ENCODE data around the gene VPS37B. TPM values are rescaled to one million over a fixed set of nuclear protein-coding genes. Genes with fewer than 3 reads are reported as not detected.

Gene VPS37B
- total and polyA plus RNA-seq, 2 of the 8 experiments (the other 6 are each of a cell fraction or from before 2014, with no cell fraction given) = 11.9 to 15.7 TPM

- no peak overlapping the region for H2BK5ac ChIP-seq (ENCODE audit: low read depth, low read length)
- H4K91ac ChIP-seq (replicated peaks; ENCODE audit: insufficient read length, low read length) = no peak overlapping the region
- no peak overlapping the region for H3K18ac ChIP-seq (ENCODE audit: extremely low read depth, low read length)
- H2BK15ac ChIP-seq (ENCODE audit: low read length) = no peak overlapping the region
- no peak overlapping the region for H4K8ac ChIP-seq (ENCODE audit: extremely low read depth, insufficient read depth, low read length)
- no peak overlapping the region for H2AFZ ChIP-seq (ENCODE audit: low read length)
- WGBS, 2 experiments (ENCODE audit: extremely low coverage in 1 of 2, insufficient coverage in 1 of 2, insufficient read length in 1 of 2, insufficient replicate concordance in 2 of 2, low coverage in 1 of 2, low lambda C conversion rate in 2 of 2, missing lambda C conversion rate in 1 of 2) = 87% methylated on average over 4 of the region's 4 CpGs; no CpG with 5 or more reads in 1 of the 2 experiments
- ChIA-PET CTCF (ENCODE audit: partially characterized antibody) (interaction anchor here (0.6 to 1.0 kb wide), 3 partner anchors 14 to 68 kb away, joined by 3 read pairs; no protein-coding TSS in a partner anchor), POLR2A (ENCODE audit: partially characterized antibody) (interaction anchor here (0.6 to 0.7 kb wide), 2 partner anchors 43 to 85 kb away, joined by 3 to 7 read pairs; no protein-coding TSS in a partner anchor)
- no peak overlapping the region for H3K56ac ChIP-seq (replicated peaks; ENCODE audit: insufficient read length, low read depth, low read length)
- H3K27me3 ChIP-seq (replicated peaks in 1 of 4; ENCODE audit: control insufficient read depth in 3 of 4, extremely low read depth in 1 of 4, insufficient read depth in 3 of 4, low read length in 3 of 4) = peaks cover 0 to 11% (median 0%) of the 10 kb centered on the region in 4 experiments; a peak in 4 of 7 replicates
- H3K79me2 ChIP-seq (ENCODE audit: control insufficient read depth in 1 of 2, insufficient read depth in 2 of 2, low read length in 2 of 2) = peaks cover 0 to 47% of the 10 kb centered on the region in 2 experiments; a peak in 3 of 4 replicates
- H3K79me1 ChIP-seq (ENCODE audit: low read depth, low read length) = peaks cover 5% of the 10 kb centered on the region; the same call in 1 of the 2 replicates
- peaks cover 3 to 14% (median 8%) of the 10 kb centered on the region in 4 experiments; a peak in 6 of 7 replicates for H3K4me1 ChIP-seq (replicated peaks in 1 of 4; ENCODE audit: control insufficient read depth in 3 of 4, insufficient read depth in 4 of 4, low read length in 3 of 4)
- FAIRE-seq (no peak), DNase-seq (ENCODE audit: low read depth in 1 of 2, low spot score in 2 of 2) (no peak)
- no peaks in the 10 kb centered on the region for H3K9me3 ChIP-seq (ENCODE audit: insufficient read depth in 2 of 2, low read depth in 1 of 2, low read length in 1 of 2)
- peaks cover 16 to 36% of the 10 kb centered on the region in 2 experiments for H4K20me1 ChIP-seq (replicated peaks in 1 of 2; ENCODE audit: control insufficient read depth in 1 of 2, insufficient read depth in 2 of 2, low read length in 2 of 2)
- H3K4me2 ChIP-seq (ENCODE audit: insufficient read depth in 1 of 2, low read depth in 2 of 2, low read length in 2 of 2) = no peak overlapping the region
- H3K36me3 ChIP-seq (ENCODE audit: control insufficient read depth in 2 of 4, insufficient read depth in 4 of 4, low read length in 3 of 4) = no peaks in the 10 kb centered on the region
- H2BK120ac ChIP-seq (replicated peaks; ENCODE audit: low read depth, low read length) = no peak overlapping the region
- no peak overlapping the region for H3K27ac ChIP-seq (ENCODE audit: low read depth, low read length)
- H3K9ac ChIP-seq (replicated peaks in 1 of 4; ENCODE audit: extremely low read depth in 1 of 4, low read depth in 3 of 4, low read length in 3 of 4) = no peak overlapping the region
- H3K14ac ChIP-seq (ENCODE audit: insufficient read length) = no peak overlapping the region
- H3K4ac ChIP-seq (replicated peaks; ENCODE audit: insufficient read length, low read depth, low read length) = no peak overlapping the region
- no peak overlapping the region for H2AK5ac ChIP-seq (ENCODE audit: low read depth, low read length)
- TF ChIP-seq EGR1 (IDR thresholded peaks at IDR 0.05; ENCODE audit: borderline replicate concordance, low read depth, low read length) (no peak), SIX5 (IDR thresholded peaks at IDR 0.05; ENCODE audit: low read depth, low read length) (no peak), TAF7 (optimal IDR thresholded peaks at IDR 0.05; ENCODE audit: borderline replicate concordance, low read depth, low read length) (no peak)
- H3K23me2 ChIP-seq (ENCODE audit: low read depth, low read length) = no peaks in the 10 kb centered on the region
- H2BK20ac ChIP-seq (ENCODE audit: low read length) = no peak overlapping the region
- no peak overlapping the region for H3K23ac ChIP-seq (ENCODE audit: insufficient read length)
- no peak overlapping the region for H2BK12ac ChIP-seq (ENCODE audit: low read depth, low read length)
- H3K4me3 ChIP-seq (ENCODE audit: extremely low read depth in 1 of 4, insufficient read depth in 2 of 4, low read depth in 3 of 4, low read length in 4 of 4) = no peak overlapping the region
- no peak overlapping the region for H4K5ac ChIP-seq (ENCODE audit: insufficient read length, low read depth, low read length)
Measured at GRCh38 chr12:122884860-122885259, 11.1 kb downstream of the VPS37B start.

All from H1 (cell line).